GM21737 (cell line): ENCODE data around the gene DPP7.
A peak's percentile ranks its signal among the peaks of the same experiment; 100 is the strongest.
"Not testable (repeated sequence)": the region's sequence is repeated elsewhere in the genome, so short reads cannot be mapped to it uniquely, and the experiment has no call there.

ENCODE experiments used
- ATAC-seq: cut with Tn5 transposase; IDR thresholded peaks from one replicate; pipeline ENCODE4 v1.9.1; 2021; ENCODE audit warnings: mild to moderate bottlenecking, moderate library complexity; ENCODE audit not compliant: unreplicated experiment

Gene DPP7

DNA sequence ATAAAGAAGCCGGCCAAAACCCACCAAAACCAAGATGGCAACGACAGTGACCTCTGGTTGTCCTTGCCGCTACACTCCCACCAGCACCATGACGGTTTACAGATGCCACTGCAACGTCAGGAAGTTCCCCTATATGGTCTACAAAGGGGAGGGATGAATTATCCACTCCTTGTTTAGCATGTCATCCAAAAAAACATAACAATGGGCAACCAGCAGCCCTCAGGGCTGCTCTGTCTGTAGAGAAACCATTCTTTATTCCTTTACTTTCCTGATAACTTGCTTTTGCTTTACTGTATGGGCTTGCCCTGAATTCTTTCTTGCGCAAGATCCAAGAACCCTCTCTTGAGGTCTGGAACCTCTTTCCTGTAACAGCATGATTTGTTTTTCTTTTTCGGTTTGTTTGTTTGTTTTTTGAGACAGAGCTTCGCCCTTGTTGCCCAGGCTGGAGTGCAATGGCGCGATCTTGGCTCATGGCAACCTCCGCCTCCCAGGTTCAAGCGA is 39.2 kb downstream of the DPP7 start:
- ATAC-seq, result no peak

DNA sequence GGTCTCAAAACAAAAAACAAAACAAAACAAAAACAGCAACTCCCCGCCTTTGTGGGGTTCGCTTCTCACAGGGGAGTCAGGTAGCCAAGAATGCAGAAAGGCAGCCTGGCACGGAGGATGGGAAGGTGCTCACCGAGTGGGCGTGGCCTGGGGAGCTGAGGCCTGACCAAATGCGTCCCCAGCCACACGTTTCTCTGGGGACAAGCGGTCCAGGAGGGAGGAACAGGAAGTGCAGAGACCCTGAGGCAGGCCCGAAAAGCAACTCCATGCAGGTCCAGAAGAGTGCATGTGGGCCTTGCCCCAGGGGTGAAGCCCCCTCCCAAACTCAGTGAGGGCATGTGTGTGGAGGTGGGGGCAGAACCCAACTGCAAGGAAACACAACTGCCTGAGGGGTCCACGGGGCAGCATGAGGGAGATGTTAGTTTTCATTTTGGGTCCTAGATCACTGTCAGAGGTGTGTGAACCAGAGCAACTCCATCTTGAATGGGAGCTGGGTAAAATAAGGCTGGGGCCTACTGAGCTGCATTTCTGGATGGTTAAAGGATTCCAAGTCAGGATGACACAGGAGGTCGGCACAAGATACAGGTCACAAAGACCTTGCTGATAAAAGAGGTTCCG is 39.8 kb downstream of the DPP7 start:
- no peak for ATAC-seq

DNA sequence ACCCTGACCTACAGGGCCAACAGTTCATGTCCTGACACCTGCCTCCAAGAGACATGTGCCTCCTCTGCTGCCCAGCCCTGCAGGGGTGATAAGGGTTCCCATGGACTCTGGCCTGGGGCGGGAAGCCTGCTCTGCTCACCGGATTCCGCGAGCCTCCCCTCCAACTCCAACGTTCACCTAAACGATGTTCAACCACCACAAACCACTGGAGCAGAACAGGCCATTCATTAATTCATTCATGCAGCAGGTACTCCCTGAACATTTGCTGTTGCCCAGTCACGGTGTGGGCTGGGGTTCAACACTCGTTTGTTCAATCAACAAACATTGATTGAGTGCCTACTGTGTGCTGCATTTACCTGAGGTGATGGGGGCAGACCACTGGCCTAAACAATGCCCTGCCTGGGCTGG is 40.5 kb downstream of the DPP7 start:
- no peak for ATAC-seq

DNA sequence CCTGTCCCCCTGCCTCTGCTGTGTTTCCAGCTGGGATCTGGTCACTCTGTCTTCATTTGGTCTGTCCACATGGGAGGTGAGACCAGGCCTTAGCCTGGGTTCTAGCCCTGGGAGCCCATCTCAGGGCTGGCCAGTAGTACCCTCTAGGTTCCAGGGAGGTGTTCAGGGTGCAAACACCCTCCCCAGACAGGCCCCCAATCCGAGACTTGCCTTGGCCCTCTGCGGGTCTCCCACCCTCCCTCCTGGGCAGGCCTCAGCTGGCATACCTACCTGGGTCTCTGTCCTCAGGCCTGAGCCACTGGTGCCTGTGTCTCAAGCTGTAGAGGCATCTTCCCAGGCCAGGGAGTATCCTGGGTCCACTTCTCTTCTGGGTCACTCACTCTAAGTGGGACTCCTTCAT is 43.3 kb downstream of the DPP7 start:
- no peak for ATAC-seq

DNA sequence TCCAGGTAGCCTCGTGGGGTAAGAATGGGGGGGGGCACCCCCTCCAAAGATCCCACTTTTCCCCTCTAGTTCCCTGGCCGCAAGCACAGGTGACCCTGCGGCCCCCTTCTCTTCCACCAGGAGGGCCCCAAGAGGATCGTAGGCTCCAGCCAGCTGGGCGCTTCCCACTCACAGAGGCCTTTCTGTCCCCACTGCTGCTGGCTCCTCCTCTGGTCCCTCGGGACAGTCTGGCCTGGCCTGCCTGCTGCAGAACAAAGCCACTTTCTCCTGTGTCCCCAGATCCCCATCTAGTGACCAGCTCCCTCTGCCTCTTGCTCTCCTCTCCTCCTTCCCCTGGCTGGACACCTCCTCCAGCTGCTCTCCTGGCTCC is 43.6 kb downstream of the DPP7 start:
- ATAC-seq, result no peak

DNA sequence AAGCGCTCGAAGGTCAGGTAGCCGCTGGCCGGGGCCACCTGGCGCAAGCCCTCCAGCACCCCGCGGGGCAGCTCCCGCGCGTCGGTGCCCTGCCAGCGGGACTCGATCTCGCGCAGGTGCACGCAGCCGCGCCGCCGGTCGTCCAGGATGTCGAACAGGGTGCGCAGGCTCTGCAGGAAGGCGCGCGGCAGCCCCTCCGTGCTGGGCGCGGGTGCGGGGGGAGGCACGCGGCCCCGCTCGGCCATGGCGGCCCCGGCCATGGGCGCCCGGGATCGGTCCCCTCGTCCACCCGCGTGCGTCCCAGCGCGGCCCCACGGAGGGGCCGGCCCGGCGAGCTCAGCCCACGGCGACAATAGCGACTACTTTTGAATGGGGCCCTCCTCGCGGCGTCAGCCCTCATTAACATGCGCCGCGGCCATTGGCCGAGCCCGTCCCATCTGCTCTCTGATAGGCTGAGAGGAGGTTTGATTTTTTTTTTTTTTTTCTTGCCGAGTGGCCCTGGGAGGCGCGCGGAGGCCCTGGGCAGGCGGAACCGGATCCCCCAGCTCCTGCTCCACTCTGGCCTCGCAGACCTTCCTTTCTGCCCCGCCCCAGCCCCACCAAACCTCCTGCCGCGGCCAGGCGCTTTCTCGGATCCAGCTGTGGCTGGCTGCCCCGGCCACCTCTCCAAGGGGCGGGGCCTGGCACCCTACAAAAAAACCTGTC is 44.2 kb downstream of the DPP7 start, which contains the start of gene SAPCD2:
Gene SAPCD2 (minus strand): TSS at position 357 of the 705 bp plus-strand sequence. CDS start 97 bp downstream, at position 260.
- ATAC-seq, result peak; percentile 54

GRCh38 chr9:137069508-137070091 is 44.9 kb downstream of the DPP7 start:
- no peak for ATAC-seq

DNA sequence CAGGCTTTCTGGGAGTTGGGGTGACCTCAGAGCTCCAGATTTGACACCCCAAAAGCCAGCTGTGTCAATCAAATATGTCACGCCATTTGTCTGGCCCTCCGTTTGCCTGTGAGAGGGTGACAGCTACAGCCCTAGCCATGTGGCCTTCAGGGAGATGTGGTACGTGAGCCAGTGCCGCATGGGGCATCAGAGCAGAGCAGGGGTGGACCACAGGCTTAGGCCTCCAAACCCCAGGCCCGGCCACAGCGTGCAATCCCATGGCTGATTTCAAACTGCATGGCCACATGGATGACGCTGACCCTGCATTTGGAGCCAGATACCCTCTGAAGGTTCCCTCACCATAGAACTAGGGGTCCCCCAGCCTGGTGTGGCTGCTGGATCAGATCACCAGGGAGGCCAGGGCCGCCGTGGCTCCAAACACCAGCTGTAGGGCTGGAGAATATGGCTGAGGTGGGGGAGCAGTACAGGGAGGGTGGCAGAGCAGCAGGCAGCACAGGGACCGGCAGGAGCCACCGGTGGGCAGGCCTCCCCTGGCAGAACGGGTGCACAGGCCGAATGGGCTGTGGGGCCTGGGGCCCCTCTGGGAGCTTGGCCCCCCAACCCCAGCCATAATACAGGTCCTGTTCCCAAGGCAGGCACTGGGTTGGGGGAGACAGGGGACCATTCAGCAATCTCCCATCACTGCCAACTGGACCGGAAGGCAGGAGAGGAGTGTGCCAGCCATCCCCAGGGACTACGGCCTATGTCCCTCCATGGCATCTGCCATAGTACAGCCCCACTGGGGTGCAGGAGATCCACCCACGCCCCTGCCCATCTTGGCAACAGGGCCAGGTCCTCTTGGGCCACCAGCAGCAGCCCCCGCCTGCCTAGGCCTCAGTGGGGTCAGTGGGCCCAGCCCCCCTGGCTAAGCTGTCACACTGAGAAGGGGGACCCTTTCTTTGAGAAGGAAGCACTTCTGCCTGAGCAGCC is 45.7 kb downstream of the DPP7 start:
- ATAC-seq, result no peak

DNA sequence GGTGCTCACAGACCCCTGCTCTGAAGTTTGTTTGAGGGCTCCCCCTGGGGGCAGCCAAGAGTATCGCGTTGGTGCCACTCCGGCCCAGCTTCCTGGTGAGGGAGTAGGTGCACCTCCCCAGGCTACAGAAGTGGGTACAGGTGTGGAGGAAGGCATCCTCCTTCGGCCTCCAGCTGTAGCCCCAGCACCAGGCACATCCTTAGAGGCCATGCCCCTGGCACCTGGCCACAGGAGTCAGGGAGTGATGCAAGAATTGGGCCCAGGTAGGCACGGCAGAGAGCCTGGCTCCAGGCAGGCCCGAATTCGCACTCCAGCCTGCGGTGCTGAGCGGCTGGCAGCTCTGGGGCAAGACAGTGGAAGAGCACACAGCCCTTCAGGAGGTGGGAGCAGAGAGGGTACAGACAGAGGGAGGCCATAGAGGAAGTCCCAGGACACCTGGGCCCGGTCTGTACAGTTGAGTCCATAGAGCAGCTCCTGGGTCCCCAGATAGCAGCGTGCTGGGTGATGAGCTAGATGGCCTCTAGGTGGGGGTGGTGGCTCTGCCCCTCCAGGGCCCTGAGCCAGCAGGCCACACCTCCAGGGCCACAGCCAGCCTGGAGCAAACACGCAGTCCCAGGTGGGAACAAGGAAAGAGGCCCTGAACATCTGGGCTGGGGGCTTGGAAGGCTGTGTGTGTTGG is 46.5 kb downstream of the DPP7 start:
- ATAC-seq, result peak; percentile 38

DNA sequence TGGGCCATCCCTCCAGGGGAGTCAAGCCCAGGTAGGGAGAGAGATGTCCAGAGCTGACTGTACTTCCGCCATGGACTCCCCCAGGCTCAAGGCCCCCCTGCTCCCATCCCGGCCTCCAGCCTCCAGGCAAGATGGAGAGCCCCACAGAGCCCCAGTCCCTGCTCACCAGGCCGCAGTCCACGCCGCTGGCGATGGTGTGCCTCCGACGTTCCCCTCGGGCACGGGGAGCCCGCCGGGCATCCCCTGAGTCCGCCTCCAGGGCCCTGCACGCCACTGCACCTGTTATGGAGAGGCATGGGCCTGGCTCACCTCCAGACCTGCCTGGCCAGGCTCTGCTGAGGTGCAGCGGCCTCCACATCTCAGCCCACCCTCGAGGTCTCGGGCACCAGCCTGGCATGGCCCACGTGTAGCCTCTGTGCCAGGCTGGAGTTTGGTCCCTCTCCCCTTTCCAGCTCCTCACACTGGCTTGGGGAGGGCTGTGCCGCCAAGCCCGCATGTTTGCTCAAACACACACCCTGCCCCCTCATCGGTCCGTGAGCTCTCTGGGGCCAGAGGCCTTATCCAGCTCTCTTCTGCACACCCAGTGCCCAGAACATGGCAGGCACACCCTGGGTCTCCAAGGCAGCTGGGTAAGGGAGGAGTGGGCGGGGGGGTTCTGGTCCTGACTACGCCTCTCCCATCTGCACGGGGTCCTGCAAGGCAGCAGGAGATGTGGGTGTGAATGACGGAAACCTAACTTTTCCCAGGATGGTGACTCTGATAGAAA is 48.3 kb downstream of the DPP7 start:
- no peak for ATAC-seq

GRCh38 chr9:137065336-137065967 is 49.1 kb downstream of the DPP7 start:
- ATAC-seq, result no peak

- ATAC-seq, result no peak
These were observed 49.7 kb downstream of the DPP7 start for GRCh38 chr9:137064880-137065164.

GRCh38 chr9:137064027-137064879 is 50.3 kb downstream of the DPP7 start:
- no peak for ATAC-seq

- ATAC-seq, result no peak
These were observed 51.1 kb downstream of the DPP7 start for GRCh38 chr9:137063311-137064026.

GRCh38 chr9:137062798-137063197 is 51.7 kb downstream of the DPP7 start:
- not testable (repeated sequence) for ATAC-seq

DNA sequence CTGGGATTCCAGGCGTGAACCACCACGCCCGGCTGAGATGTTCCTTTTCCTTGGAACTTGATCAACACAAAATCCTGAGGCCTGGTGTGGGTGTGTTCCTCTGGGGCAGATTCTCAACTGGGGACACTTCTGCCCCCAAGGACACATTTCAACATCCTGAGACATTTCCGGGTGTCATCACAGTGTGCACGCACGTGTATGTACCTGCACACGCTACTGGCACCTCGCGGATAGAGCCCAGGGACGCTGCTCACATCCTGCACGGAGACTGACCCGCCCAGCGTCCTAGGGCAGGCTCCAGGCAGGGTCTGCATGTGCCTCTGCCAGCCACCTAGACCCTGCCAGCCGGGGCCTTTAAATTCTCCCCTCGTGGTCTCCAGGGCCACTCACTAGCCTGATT is 52.1 kb downstream of the DPP7 start:
- no peak for ATAC-seq
